Measurements from ENCODE around the gene CPEB4. TPM values are rescaled to one million over a fixed set of nuclear protein-coding genes. Genes with fewer than 3 reads are reported as not detected.

Gene CPEB4
- total and polyA plus RNA-seq, 9 of the 15 experiments (the other 6 are each of a cell fraction or from before 2014, with no cell fraction given): 7.4 to 21.3 (median 12.4) TPM

- DNase-seq (ENCODE audit: extremely low read depth in 1 of 4, low spot score in 3 of 4): no peak
- no peaks in the 10 kb centered on the region for H4K20me1 ChIP-seq (replicated peaks; ENCODE audit: control insufficient read depth, insufficient read depth, low read length)
- in situ Hi-C loops (cut with MboI) (no loop called here), intact Hi-C loops (cut with micrococcal nuclease) (no loop called here)
- H2AFZ ChIP-seq (ENCODE audit: low read depth, low read length): peak overlapping the region; percentile 64
- ChIA-PET POLR2A (interaction anchor here (0.6 to 1.9 kb wide), 14 partner anchors 8 to 129 kb away, joined by 3 to 9 read pairs (median 4); no protein-coding TSS in a partner anchor), CTCF (ENCODE audit: low intra/inter-chr PET ratio) (no interaction called here)
- H3K4me2 ChIP-seq (ENCODE audit: insufficient read depth, low read length): peak overlapping the region; percentile 67
- FAIRE-seq: no peak
- TF ChIP-seq ZNF124 (CRISPR knock-in tag; IDR thresholded peaks at IDR 0.05): no peak
- TF ChIP-seq MAFG (tag; conservative IDR thresholded peaks at IDR 0.05): peak; percentile 47
- TF ChIP-seq, protein P1, sequence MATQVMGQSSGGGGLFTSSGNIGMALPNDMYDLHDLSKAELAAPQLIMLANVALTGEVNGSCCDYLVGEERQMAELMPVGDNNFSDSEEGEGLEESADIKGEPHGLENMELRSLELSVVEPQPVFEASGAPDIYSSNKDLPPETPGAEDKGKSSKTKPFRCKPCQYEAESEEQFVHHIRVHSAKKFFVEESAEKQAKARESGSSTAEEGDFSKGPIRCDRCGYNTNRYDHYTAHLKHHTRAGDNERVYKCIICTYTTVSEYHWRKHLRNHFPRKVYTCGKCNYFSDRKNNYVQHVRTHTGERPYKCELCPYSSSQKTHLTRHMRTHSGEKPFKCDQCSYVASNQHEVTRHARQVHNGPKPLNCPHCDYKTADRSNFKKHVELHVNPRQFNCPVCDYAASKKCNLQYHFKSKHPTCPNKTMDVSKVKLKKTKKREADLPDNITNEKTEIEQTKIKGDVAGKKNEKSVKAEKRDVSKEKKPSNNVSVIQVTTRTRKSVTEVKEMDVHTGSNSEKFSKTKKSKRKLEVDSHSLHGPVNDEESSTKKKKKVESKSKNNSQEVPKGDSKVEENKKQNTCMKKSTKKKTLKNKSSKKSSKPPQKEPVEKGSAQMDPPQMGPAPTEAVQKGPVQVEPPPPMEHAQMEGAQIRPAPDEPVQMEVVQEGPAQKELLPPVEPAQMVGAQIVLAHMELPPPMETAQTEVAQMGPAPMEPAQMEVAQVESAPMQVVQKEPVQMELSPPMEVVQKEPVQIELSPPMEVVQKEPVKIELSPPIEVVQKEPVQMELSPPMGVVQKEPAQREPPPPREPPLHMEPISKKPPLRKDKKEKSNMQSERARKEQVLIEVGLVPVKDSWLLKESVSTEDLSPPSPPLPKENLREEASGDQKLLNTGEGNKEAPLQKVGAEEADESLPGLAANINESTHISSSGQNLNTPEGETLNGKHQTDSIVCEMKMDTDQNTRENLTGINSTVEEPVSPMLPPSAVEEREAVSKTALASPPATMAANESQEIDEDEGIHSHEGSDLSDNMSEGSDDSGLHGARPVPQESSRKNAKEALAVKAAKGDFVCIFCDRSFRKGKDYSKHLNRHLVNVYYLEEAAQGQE (IDR thresholded peaks at IDR 0.05; ENCODE audit: borderline replicate concordance): peak; percentile 32; the same call in 1 of the 2 replicates
- TF ChIP-seq, protein P1 (CRISPR knock-in tag; IDR thresholded peaks at IDR 0.05; ENCODE audit: low read depth): no peak
- TF ChIP-seq HMBOX1 (IDR thresholded peaks at IDR 0.05): peak; percentile 72
- TF ChIP-seq C11orf30 (IDR thresholded peaks at IDR 0.05; ENCODE audit: low read depth): peak; percentile 48; the same call in 1 of the 2 replicates
- TF ChIP-seq NFE2 (IDR thresholded peaks at IDR 0.05; ENCODE audit: low read depth): peak; percentile 51; the same call in 1 of the 2 replicates
- no peak for TF ChIP-seq HCFC1 (IDR thresholded peaks at IDR 0.05; ENCODE audit: low read depth, low read length)
- peak in 1 of 2 experiments; percentile 32; a peak in 1 of 4 replicates for TF ChIP-seq MAZ (CRISPR knock-in tag; conservative IDR thresholded peaks at IDR 0.05 in 1 of 2, IDR thresholded peaks at IDR 0.05 in 1 of 2)
- 0 out of 2 replicates have a peak, but pooled peaks have one; percentile 3 for TF ChIP-seq TEAD4 (IDR thresholded peaks at IDR 0.05; ENCODE audit: low read length)
- TF ChIP-seq TEAD4 (CRISPR knock-in tag; IDR thresholded peaks at IDR 0.05; ENCODE audit: borderline replicate concordance): no peak
- peak; percentile 39 for TF ChIP-seq RBFOX2 (IDR thresholded peaks at IDR 0.05; ENCODE audit: low read depth, low read length)
- WGBS (ENCODE audit: insufficient coverage, low coverage, missing lambda C conversion rate): 32% methylated on average over 5 of the region's 5 CpGs
- no peak for ATAC-seq
- peak overlapping the region; percentile 66; the same call in 2 of the 3 replicates for H3K27ac ChIP-seq (ENCODE audit: extremely low read depth, low read depth, low read length)
- BruUV-seq (replicated peaks): no TSS peak
- H3K36me3 ChIP-seq (ENCODE audit: control insufficient read depth, insufficient read depth, low read length): peaks cover 7% of the 10 kb centered on the region; the same call in 2 of the 3 replicates
- peaks cover 97% of the 10 kb centered on the region for H3K79me2 ChIP-seq (ENCODE audit: control insufficient read depth, insufficient read depth, low read length)
- H3K4me1 ChIP-seq (replicated peaks in 1 of 2; ENCODE audit: control insufficient read depth in 2 of 2, insufficient read depth in 2 of 2, low read length in 2 of 2): peaks cover 0 to 6% of the 10 kb centered on the region in 2 experiments; a peak in 3 of 5 replicates
- peak overlapping the region in 1 of 2 experiments; percentile 62; a peak in 2 of 4 replicates for H3K9ac ChIP-seq (ENCODE audit: insufficient read depth in 1 of 2, low read depth in 2 of 2, low read length in 2 of 2)
- no peaks in the 10 kb centered on the region for H3K9me1 ChIP-seq (ENCODE audit: control insufficient read depth, insufficient read depth, low read length)
- no peaks in the 10 kb centered on the region for H3K9me3 ChIP-seq (replicated peaks; ENCODE audit: control insufficient read depth, insufficient read depth, low read depth, low read length)
- H3K27me3 ChIP-seq (ENCODE audit: control insufficient read depth in 2 of 2, insufficient read depth in 2 of 2, low read length in 2 of 2): no peaks in the 10 kb centered on the region
- peak overlapping the region; percentile 17 for H3K4me3 ChIP-seq
Observed at GRCh38 chr5:173895401-173896165, 7.4 kb downstream of the CPEB4 start.
